DOHH2 (cell line): ENCODE results near the gene FAM229B.

Experiments used
- H3F3A ChIP-seq: fragments of 200-600 bp; sonication (generic), shearing (Covaris generic); 2 replicates; pipeline ENCODE4 v1.6.0; 2016; ENCODE audit warnings: antibody characterized with exemption, mild to moderate bottlenecking; ENCODE audit not compliant: control insufficient read depth, insufficient read depth
- H3K27ac ChIP-seq: fragments of 200-600 bp; sonication (generic); 2 replicates; pipeline ENCODE4 v1.5.1; 2014; ENCODE audit warnings: low read depth, mild to moderate bottlenecking, low read length, moderate library complexity
- H3K27me3 ChIP-seq: fragments of 200-600 bp; sonication (generic); 2 replicates; pipeline ENCODE4 v1.6.1; 2014; ENCODE audit warnings: mild to moderate bottlenecking, low read length, mixed read lengths; ENCODE audit not compliant: control insufficient read depth
- H3K36me3 ChIP-seq: fragments of 200-600 bp; sonication (generic); 2 replicates; pipeline ENCODE4 v1.6.1; 2014; ENCODE audit warnings: mild to moderate bottlenecking, low read length, moderate library complexity, mixed read lengths; ENCODE audit not compliant: control insufficient read depth
- H3K4me1 ChIP-seq: fragments of 200-600 bp; sonication (generic); 2 replicates; pipeline ENCODE4 v1.6.1; 2014; ENCODE audit warnings: mild to moderate bottlenecking, low read length, mixed read lengths; ENCODE audit not compliant: control insufficient read depth
- H3K4me2 ChIP-seq: fragments of 200-600 bp; sonication (generic); 2 replicates; pipeline ENCODE4 v1.6.0; 2014; ENCODE audit warnings: mild to moderate bottlenecking, low read length, moderate library complexity
- H3K4me3 ChIP-seq: fragments of 200-600 bp; sonication (generic); 2 replicates; pipeline ENCODE4 v1.5.1; 2014; ENCODE audit warnings: mild to moderate bottlenecking, low read length, mixed read lengths
- H3K79me2 ChIP-seq: fragments of 200-600 bp; sonication (generic); 2 replicates; pipeline ENCODE4 v1.6.1; 2014; ENCODE audit warnings: mild to moderate bottlenecking, low read length, mixed read lengths; ENCODE audit not compliant: control insufficient read depth
- H3K9me2 ChIP-seq: fragments of 200-600 bp; sonication (generic); replicated peaks from 2 replicates; pipeline ENCODE4 v1.6.1; 2014; ENCODE audit warnings: mild to moderate bottlenecking, low read length, mixed read lengths; ENCODE audit not compliant: control insufficient read depth
- H3K9me3 ChIP-seq: fragments of 200-600 bp; sonication (generic); 2 replicates; pipeline ENCODE4 v1.6.1; 2014; ENCODE audit warnings: antibody characterized with exemption, low read length, mixed read lengths; ENCODE audit not compliant: control insufficient read depth, insufficient read depth
- H4K20me1 ChIP-seq: fragments of 200-600 bp; sonication (generic); 2 replicates; pipeline ENCODE4 v1.6.0; 2014; ENCODE audit warnings: low read depth, mild to moderate bottlenecking, antibody characterized with exemption, low read length, moderate library complexity; ENCODE audit not compliant: control insufficient read depth, insufficient read depth
- EZH2phosphoT487 ChIP-seq: fragments of 200-600 bp; sonication (generic); IDR thresholded peaks from 2 replicates; pipeline ENCODE4 v1.6.1; 2017; ENCODE audit warnings: borderline replicate concordance, mild to moderate bottlenecking, antibody characterized with exemption, low read length, moderate library complexity, mixed read lengths
- TF ChIP-seq, protein P1 (sequence below): fragments of 200-600 bp; sonication (generic); IDR thresholded peaks from one replicate; pipeline ENCODE4 v1.5.1; 2014; ENCODE audit warnings: antibody characterized with exemption, mild to moderate bottlenecking, low read depth, low read length; ENCODE audit not compliant: poor library complexity, severe bottlenecking

Gene FAM229B

DNA sequence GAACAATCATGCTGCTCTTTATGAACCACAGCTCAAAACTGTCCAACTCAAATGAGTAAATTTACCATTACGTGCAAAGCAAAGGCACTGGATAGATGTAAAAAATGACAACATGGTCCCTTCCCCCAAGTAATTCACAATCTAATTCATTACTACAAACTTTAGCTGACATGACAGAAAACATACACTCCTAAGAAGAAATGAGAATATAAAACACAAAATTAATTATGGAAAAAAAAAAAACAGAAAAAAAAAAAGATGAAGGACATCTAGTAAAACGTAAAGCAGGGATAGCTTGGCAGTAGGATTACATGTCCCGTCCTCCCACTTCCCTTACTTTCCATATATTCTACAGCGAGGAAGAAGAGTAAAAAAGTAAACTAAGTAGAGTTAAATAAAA lies 5.8 kb upstream of the FAM229B start:
- Histone ChIP-seq H3K9me2 (no peaks in the 10 kb centered on the region), H3K27ac (no peak overlapping the region), H3K27me3 (no peaks in the 10 kb centered on the region), H3K9me3 (no peaks in the 10 kb centered on the region), H4K20me1 (no peaks in the 10 kb centered on the region), H3K4me3 (no peak overlapping the region), H3K36me3 (peaks cover 60% of the 10 kb centered on the region), H3K4me1 (peaks cover 8% of the 10 kb centered on the region), H3F3A (0 out of 2 replicates have a peak, but pooled peaks cover 4% of the 10 kb centered on the region), H3K4me2 (no peak overlapping the region), H3K79me2 (peaks cover 7% of the 10 kb centered on the region)
- TF ChIP-seq EZH2phosphoT487 = no peak
- TF ChIP-seq, protein P1, sequence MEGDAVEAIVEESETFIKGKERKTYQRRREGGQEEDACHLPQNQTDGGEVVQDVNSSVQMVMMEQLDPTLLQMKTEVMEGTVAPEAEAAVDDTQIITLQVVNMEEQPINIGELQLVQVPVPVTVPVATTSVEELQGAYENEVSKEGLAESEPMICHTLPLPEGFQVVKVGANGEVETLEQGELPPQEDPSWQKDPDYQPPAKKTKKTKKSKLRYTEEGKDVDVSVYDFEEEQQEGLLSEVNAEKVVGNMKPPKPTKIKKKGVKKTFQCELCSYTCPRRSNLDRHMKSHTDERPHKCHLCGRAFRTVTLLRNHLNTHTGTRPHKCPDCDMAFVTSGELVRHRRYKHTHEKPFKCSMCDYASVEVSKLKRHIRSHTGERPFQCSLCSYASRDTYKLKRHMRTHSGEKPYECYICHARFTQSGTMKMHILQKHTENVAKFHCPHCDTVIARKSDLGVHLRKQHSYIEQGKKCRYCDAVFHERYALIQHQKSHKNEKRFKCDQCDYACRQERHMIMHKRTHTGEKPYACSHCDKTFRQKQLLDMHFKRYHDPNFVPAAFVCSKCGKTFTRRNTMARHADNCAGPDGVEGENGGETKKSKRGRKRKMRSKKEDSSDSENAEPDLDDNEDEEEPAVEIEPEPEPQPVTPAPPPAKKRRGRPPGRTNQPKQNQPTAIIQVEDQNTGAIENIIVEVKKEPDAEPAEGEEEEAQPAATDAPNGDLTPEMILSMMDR = no peak

DNA sequence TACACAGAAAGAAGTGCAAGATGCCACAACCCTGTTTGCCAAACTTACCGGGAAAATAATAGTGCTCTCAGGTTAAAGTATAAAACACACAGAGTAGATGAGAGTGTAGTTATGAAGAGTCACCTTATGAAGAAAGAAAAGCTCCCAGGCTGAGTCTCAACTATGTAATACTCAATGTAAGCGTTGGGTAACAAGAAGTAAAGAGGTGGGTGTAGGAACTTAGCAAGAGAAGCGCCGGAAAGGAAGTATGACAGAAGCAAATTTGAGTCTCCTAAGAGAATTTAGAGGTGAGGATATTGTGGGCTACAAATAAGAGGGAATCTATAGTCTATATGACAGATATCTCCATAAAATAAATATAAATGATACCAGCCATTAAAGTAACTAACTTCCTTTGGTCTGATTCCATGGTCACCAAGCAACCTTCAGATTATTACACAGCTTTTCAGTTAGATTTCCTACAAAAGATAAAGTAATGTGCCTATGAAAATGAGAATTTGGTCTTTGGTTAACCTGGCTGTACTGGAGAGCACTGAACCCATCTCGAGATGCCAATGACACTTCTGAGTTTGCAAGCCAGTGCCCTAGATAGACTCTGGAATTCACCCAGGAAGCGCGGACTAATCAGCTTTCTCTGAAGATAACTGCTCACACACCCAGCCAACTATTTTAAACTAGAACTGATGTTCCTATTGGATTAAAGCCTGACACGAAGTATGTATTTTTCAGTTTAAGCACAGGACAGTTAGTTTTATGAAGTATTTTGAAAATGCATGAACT lies 1.9 kb upstream of the FAM229B start:
- Histone ChIP-seq H3F3A (0 out of 2 replicates have a peak, but pooled peaks cover 4% of the 10 kb centered on the region), H3K4me2 (no peak overlapping the region)

DNA sequence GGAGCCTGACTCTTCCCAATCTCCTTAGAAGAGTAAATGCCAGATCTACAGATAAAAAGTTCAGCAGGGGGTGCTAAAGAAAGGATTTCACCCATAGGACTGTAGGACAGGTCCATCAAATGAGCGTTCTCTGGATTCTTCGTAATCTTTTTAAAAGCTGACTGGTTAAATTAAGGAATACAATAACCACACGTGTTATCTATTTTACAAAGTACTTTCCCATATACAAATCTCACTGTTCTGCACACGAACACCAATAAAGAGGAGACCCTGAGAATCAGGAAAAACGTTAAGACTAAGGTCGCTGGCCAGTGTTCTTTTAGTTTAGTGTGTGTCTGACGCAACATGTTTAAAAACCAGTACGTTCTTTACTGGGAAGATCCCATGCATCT lies 651 bp upstream of the FAM229B start:
- Histone ChIP-seq H3K9me2 (no peaks in the 10 kb centered on the region), H3K79me2 (peaks cover 12% of the 10 kb centered on the region), H3K27me3 (peaks cover 11% of the 10 kb centered on the region), H3K4me3 (peak overlapping the region; percentile 79), H3K4me1 (peaks cover 13% of the 10 kb centered on the region), H3K9me3 (no peaks in the 10 kb centered on the region), H3K4me2 (peak overlapping the region; percentile 92), H3K36me3 (peaks cover 29% of the 10 kb centered on the region), H3F3A (0 out of 2 replicates have a peak, but pooled peaks cover 3% of the 10 kb centered on the region), H3K27ac (peak overlapping the region; percentile 28), H4K20me1 (no peaks in the 10 kb centered on the region)
- TF ChIP-seq, protein P1 = no peak
- TF ChIP-seq EZH2phosphoT487 = no peak

More for the DNA sequence above, 1.9 kb upstream of the FAM229B start:
- peaks cover 3% of the 10 kb centered on the region; the same call in 1 of the 2 replicates for H3K27me3 ChIP-seq
- H3K9me3 ChIP-seq = no peaks in the 10 kb centered on the region
- TF ChIP-seq, protein P1 = no peak
- no peak for TF ChIP-seq EZH2phosphoT487
- peaks cover 34% of the 10 kb centered on the region for H3K36me3 ChIP-seq
- peaks cover 12% of the 10 kb centered on the region for H3K79me2 ChIP-seq
- H3K27ac ChIP-seq = no peak overlapping the region
- no peak overlapping the region for H3K4me3 ChIP-seq
- no peaks in the 10 kb centered on the region for H3K9me2 ChIP-seq
- no peaks in the 10 kb centered on the region for H4K20me1 ChIP-seq
- peaks cover 13% of the 10 kb centered on the region for H3K4me1 ChIP-seq
